Upper lobe of left lung (tissue), 6 donors: ENCODE data around the gene SYTL5. TPM values are rescaled to one million over a fixed set of nuclear protein-coding genes. Genes with fewer than 3 reads are reported as not detected.

Experiments
- ATAC-seq, 2 donors: fragments of 200-7000 bp; cut with Tn5 transposase; one replicate each; pipeline ENCODE4 v1.9.1; 2022; ENCODE audit warnings: mild to moderate bottlenecking in 2 of 2, moderate library complexity in 2 of 2; ENCODE audit not compliant: low FRiP score in 2 of 2
- DNase-seq, 2 donors: peaks; one replicate each; pipeline ENCODE4 v3.0.0-alpha.2; 2019 to 2020
- H3K27ac ChIP-seq, 4 donors: fragments of 200-600 bp; sonication (generic); one replicate each; pipeline ENCODE4 v1.5.1; 2016 to 2019
- H3K27me3 ChIP-seq, 4 donors: fragments of 200-600 bp; sonication (generic); one replicate each; pipeline ENCODE4 v1.5.1; 2017 to 2019
- H3K36me3 ChIP-seq, 4 donors: fragments of 200-600 bp; sonication (generic); one replicate each; pipeline ENCODE4 v1.5.1; 2016 to 2019
- H3K4me1 ChIP-seq, 4 donors: fragments of 200-600 bp; sonication (generic); one replicate each; pipeline ENCODE4 v1.5.1; 2018 to 2019
- H3K4me3 ChIP-seq, 4 donors: fragments of 200-600 bp; sonication (generic); one replicate each; pipeline ENCODE4 v1.5.1; 2017 to 2019; ENCODE audit warnings: mild to moderate bottlenecking in 2 of 4, moderate library complexity in 1 of 4
- H3K9me3 ChIP-seq, 4 donors: fragments of 200-600 bp; sonication (generic); one replicate each; pipeline ENCODE4 v1.5.1; 2018 to 2019
- EP300 ChIP-seq, 4 donors: sonication (generic); formaldehyde crosslinking; IDR thresholded peaks; one replicate each; pipeline ENCODE4 v1.5.1; 2017; ENCODE audit warnings: antibody characterized with exemption in 4 of 4, control low read depth in 2 of 4
- POLR2A ChIP-seq, 4 donors: fragments of 450-650 bp; IDR thresholded peaks; one replicate each; pipeline ENCODE4 v1.5.1; 2016 to 2017; ENCODE audit warnings: antibody characterized with exemption in 4 of 4, mild to moderate bottlenecking in 2 of 4
- POLR2AphosphoS5 ChIP-seq, 2 donors: sonication (generic); formaldehyde crosslinking; IDR thresholded peaks; one replicate each; pipeline ENCODE4 v1.5.1; 2017; ENCODE audit warnings: antibody characterized with exemption in 2 of 2
- WGBS, 2 donors: methylation state at CpG; one replicate each; pipeline ENCODE4 v1.1.5; 2017 to 2018; 5-methylcytosine and 5-hydroxymethylcytosine counted together
- total RNA-seq, 6 donors: library from RNA; depleted of rRNA in 4 of 6; stranded (reverse); fragments of >200 nt in 4 of 6; gene quantifications; one replicate each; pipeline versions ENCODE4 v1.1.0 to v1.2.1, GENCODE V29; 2016 to 2021
- TF ChIP-seq, protein P1 (sequence below), 6 experiments: fragments of 450-650 bp in 4 of 6; fragments of 200-600 bp in 2 of 6; sonication (generic) in 2 of 6; IDR thresholded peaks; one replicate each; pipeline ENCODE4 v1.5.1; 2016 to 2019; ENCODE audit warnings: antibody characterized with exemption in 6 of 6
- donor health status: DM: no; HTN: no; CAD: no; lungs with moderate emphysema.
- donor health status: DM: no; HTN: yes; CAD: no; lungs with severe emphysema.

Gene SYTL5
- total RNA-seq, 6 donors from 2014 or later: 0.30 to 3.6 (median 0.71) TPM

DNA sequence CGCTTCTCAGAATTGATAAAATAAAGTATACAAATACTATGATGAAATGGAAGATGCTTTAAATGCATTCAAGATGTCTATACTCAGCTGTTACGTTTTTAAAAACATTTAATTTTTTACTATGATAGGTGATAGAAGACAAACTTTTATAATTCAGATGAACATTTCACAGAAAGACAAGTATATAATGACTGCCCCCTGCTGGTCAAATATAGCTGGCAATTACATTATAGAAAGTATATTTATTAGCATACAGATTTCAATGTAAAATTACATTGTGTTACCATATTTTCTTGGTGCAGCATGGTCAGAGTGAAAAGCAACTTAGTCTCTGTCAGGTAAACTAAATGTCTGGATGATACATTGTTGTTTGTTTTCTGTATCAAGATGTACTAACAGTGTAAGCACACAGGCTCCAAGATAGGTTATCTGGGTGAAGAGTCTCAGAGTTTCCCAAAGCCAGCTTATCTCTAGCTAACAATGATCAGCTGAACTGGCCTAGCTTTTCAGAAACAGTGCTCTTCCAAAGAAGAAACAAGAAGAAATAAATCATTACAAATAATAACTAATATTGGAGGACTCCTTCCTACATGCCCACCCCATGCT lies 160.2 kb downstream of the SYTL5 start:
- DNase-seq: no peak
- 48 to 61% methylated on average over 2 of the region's 2 CpGs for WGBS, 2 donors
- no peak for ATAC-seq
- Histone ChIP-seq H3K36me3 (no peaks in the 10 kb centered on the region), H3K4me3 (no peak overlapping the region), H3K27ac (no peak overlapping the region), H3K4me1 (no peaks in the 10 kb centered on the region), H3K27me3 (no peaks in the 10 kb centered on the region), H3K9me3 (no peaks in the 10 kb centered on the region)
- TF ChIP-seq, protein P1, sequence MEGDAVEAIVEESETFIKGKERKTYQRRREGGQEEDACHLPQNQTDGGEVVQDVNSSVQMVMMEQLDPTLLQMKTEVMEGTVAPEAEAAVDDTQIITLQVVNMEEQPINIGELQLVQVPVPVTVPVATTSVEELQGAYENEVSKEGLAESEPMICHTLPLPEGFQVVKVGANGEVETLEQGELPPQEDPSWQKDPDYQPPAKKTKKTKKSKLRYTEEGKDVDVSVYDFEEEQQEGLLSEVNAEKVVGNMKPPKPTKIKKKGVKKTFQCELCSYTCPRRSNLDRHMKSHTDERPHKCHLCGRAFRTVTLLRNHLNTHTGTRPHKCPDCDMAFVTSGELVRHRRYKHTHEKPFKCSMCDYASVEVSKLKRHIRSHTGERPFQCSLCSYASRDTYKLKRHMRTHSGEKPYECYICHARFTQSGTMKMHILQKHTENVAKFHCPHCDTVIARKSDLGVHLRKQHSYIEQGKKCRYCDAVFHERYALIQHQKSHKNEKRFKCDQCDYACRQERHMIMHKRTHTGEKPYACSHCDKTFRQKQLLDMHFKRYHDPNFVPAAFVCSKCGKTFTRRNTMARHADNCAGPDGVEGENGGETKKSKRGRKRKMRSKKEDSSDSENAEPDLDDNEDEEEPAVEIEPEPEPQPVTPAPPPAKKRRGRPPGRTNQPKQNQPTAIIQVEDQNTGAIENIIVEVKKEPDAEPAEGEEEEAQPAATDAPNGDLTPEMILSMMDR (IDR thresholded peaks at IDR 0.05): peak; percentile 23 to 53 (median 40)
- no peak for TF ChIP-seq EP300 (IDR thresholded peaks at IDR 0.05)

GRCh38 chrX:38170556-38170955 lies 164.2 kb downstream of the SYTL5 start:
- H3K27ac ChIP-seq: no peak overlapping the region
- H3K27me3 ChIP-seq: no peaks in the 10 kb centered on the region
- H3K36me3 ChIP-seq: no peaks in the 10 kb centered on the region
- TF ChIP-seq, protein P1 (IDR thresholded peaks at IDR 0.05): no peak
- TF ChIP-seq POLR2AphosphoS5 (IDR thresholded peaks at IDR 0.05): no peak
- TF ChIP-seq POLR2A (IDR thresholded peaks at IDR 0.05): no peak
- TF ChIP-seq EP300 (IDR thresholded peaks at IDR 0.05): no peak
- H3K9me3 ChIP-seq: no peaks in the 10 kb centered on the region
- WGBS, 2 donors: 82 to 100% methylated on average over 1 of the region's 1 CpG
- H3K4me3 ChIP-seq: no peak overlapping the region
- DNase-seq: no peak
- no peak for ATAC-seq
- H3K4me1 ChIP-seq: no peaks in the 10 kb centered on the region

DNA sequence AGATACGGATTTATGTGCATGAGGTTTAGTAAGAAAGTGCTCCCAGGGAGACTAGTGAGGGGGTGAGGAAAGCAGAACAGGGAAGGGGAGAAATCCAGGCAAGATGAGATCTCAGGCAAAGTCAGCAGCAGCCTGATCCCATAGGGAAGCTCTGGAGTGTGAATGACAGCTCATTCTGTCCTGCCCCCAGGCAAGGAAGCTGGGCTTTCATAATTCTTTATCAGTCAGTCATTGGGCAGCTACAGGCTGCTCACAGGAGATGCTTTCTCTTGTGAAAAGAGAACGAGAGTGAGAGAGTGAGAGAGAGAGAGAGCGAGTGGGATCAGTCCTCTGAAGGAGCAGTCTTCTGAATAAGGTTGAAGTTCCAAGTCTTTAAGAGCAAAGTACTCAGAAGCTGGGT lies 166.2 kb downstream of the SYTL5 start:
- ATAC-seq (no peak), DNase-seq (no peak)
- Histone ChIP-seq H3K27ac (no peak overlapping the region), H3K36me3 (no peaks in the 10 kb centered on the region), H3K9me3 (no peaks in the 10 kb centered on the region), H3K27me3 (no peaks in the 10 kb centered on the region), H3K4me1 (no peaks in the 10 kb centered on the region), H3K4me3 (no peak overlapping the region)
- TF ChIP-seq POLR2A (IDR thresholded peaks at IDR 0.05) (no peak), EP300 (IDR thresholded peaks at IDR 0.05) (no peak), POLR2AphosphoS5 (IDR thresholded peaks at IDR 0.05) (no peak)
- TF ChIP-seq, protein P1 (IDR thresholded peaks at IDR 0.05): no peak
- WGBS, 2 donors: 78 to 85% methylated on average over 3 of the region's 3 CpGs

DNA sequence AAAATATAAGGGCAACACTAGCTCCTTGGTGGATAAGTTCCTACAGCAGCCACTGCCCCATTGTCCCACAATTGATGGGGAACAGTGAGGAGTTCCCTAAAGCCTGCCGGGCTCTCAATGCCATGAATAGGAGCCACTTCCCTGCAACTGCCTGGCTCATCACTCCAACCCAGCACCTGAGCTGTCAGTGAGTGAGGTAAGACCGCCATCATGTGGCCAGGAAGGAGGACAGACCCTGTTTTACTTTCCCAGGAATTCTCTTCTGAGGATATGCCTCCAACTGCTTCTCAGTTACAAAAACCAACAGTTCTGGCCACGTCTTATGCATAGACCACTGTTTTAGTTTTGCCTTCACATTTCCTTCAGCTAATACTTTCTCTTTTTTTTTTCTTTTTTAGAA lies 168.8 kb downstream of the SYTL5 start:
- no peak for TF ChIP-seq POLR2A (IDR thresholded peaks at IDR 0.05)
- no peak for TF ChIP-seq POLR2AphosphoS5 (IDR thresholded peaks at IDR 0.05)
- no peak for TF ChIP-seq EP300 (IDR thresholded peaks at IDR 0.05)
- TF ChIP-seq, protein P1 (IDR thresholded peaks at IDR 0.05): peak in 2 of 6 experiments; percentile 25 to 44
- DNase-seq (peak in 1 of 2 donors; percentile 26), ATAC-seq (no peak)
- Histone ChIP-seq H3K27ac (no peak overlapping the region), H3K27me3 (no peaks in the 10 kb centered on the region), H3K36me3 (no peaks in the 10 kb centered on the region), H3K4me3 (no peak overlapping the region), H3K9me3 (no peaks in the 10 kb centered on the region), H3K4me1 (no peaks in the 10 kb centered on the region)
- 18 to 46% methylated on average over 2 to 3 of the region's 3 CpGs for WGBS, 2 donors

DNA sequence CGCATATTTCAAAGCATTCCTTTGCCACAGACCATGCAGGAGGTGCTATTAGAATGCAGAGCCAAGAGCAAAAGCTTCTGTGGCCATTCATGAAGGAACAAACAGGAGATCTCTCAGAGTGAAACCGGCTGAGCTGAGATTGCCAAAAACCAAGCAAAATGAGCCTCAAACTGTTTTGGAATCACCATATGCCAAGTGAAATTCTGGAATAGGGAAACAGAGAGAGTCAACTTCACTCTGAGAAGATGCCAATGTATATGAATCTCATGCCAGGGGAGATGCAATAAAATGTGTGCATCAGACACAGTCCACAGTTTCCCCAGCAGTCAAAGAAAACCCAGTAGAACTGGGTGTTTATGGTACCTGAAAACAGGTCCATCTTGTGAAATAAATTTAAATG lies 172.0 kb downstream of the SYTL5 start:
- WGBS, 2 donors: 56 to 70% methylated on average over 2 of the region's 2 CpGs
- Histone ChIP-seq H3K36me3 (no peaks in the 10 kb centered on the region), H3K27me3 (no peaks in the 10 kb centered on the region)

More for the DNA sequence above, 172.0 kb downstream of the SYTL5 start:
- TF ChIP-seq, protein P1 (IDR thresholded peaks at IDR 0.05): no peak
- no peak for TF ChIP-seq EP300 (IDR thresholded peaks at IDR 0.05)
- TF ChIP-seq POLR2A (IDR thresholded peaks at IDR 0.05): no peak
- ATAC-seq (no peak), DNase-seq (no peak)
- no peaks in the 10 kb centered on the region for H3K9me3 ChIP-seq
- no peaks in the 10 kb centered on the region for H3K4me1 ChIP-seq
- no peak overlapping the region for H3K4me3 ChIP-seq
- no peak overlapping the region for H3K27ac ChIP-seq
